ENCODE data around the gene PCDHGA7. TPM values are rescaled to one million over a fixed set of nuclear protein-coding genes. Genes with fewer than 3 reads are reported as not detected.
"Not testable (repeated sequence)": the region's sequence is repeated elsewhere in the genome, so short reads cannot be mapped to it uniquely, and the experiment has no call there.

The PCDHGA7 gene
- total RNA-seq, 4 donors from 2014 or later: 5.1 to 9.8 (median 7.8) TPM

GRCh38 chr5:141397756-141398551, 15.4 kb downstream of the PCDHGA7 start, which contains the start of gene PCDHGB5:
PCDHGB5 (plus strand) TSS chr5:141397947; CDS start chr5:141398128, 181 bp downstream.
- H3K4me1 ChIP-seq; intact Hi-C loops (cut with DNase I); H3K27ac ChIP-seq; H3K9me3 ChIP-seq; H3K36me3 ChIP-seq; H3K27me3 ChIP-seq: not testable (repeated sequence)
- TF ChIP-seq CTCF (IDR thresholded peaks at IDR 0.05): peak in 5 of 6 experiments; percentile 18 to 66 (median 61)
- peak within 1 kb of the TSS in 1 of 3 donors; percentile 13 for H3K4me3 ChIP-seq (replicated peaks in 1 of 3)
- WGBS, 2 donors: 8 to 11% methylated on average over 21 of the region's 43 CpGs
- peak; percentile 57 to 65 for DNase-seq

- Histone ChIP-seq H3K36me3 (no peaks in the 10 kb centered on the region), H3K27me3 (no peaks in the 10 kb centered on the region), H3K4me1 (peaks cover 4 to 7% of the 10 kb centered on the region in 2 donors), H3K4me3 (replicated peaks in 1 of 3) (no peak overlapping the region), H3K27ac (no peak overlapping the region), H3K9me3 (no peaks in the 10 kb centered on the region)
- TF ChIP-seq POLR2A (IDR thresholded peaks at IDR 0.05): no peak
- TF ChIP-seq CTCF (IDR thresholded peaks at IDR 0.05): no peak
- no peak for DNase-seq
- intact Hi-C loops (cut with DNase I): no loop called here
- WGBS, 2 donors: 18 to 22% methylated on average over 15 of the region's 15 CpGs
Measured at GRCh38 chr5:141398608-141399007, 16.1 kb downstream of the PCDHGA7 start.

GRCh38 chr5:141399555-141400258, 17.2 kb downstream of the PCDHGA7 start:
- 16 to 34% methylated on average over 10 to 20 of the region's 61 CpGs for WGBS, 2 donors
- peaks cover 4 to 7% of the 10 kb centered on the region in 2 donors for H3K4me1 ChIP-seq
- intact Hi-C loops (cut with DNase I): no loop called here
- H3K9me3 ChIP-seq: no peaks in the 10 kb centered on the region
- H3K27me3 ChIP-seq: no peaks in the 10 kb centered on the region
- H3K4me3 ChIP-seq (replicated peaks in 1 of 3): no peak overlapping the region
- no peak for DNase-seq
- H3K36me3 ChIP-seq: no peaks in the 10 kb centered on the region
- no peak overlapping the region for H3K27ac ChIP-seq
- TF ChIP-seq POLR2A (IDR thresholded peaks at IDR 0.05) (no peak), CTCF (IDR thresholded peaks at IDR 0.05) (no peak)

GRCh38 chr5:141402553-141403243, 20.2 kb downstream of the PCDHGA7 start, which contains the start of gene PCDHGA9:
PCDHGA9 (plus strand) TSS chr5:141402778; CDS start chr5:141402953, 175 bp downstream.
- intact Hi-C loops (cut with DNase I): no loop called here
- 13 to 16% methylated on average over 27 of the region's 27 CpGs for WGBS, 2 donors
- Histone ChIP-seq H3K27ac (no peak within 1 kb of the TSS), H3K9me3 (no peaks in the 10 kb centered on the region), H3K4me1 (peaks cover 4 to 7% of the 10 kb centered on the region in 2 donors), H3K4me3 (replicated peaks in 1 of 3) (peak within 1 kb of the TSS in 1 of 3 donors; percentile 19), H3K36me3 (no peaks in the 10 kb centered on the region), H3K27me3 (no peaks in the 10 kb centered on the region)
- peak in 1 of 2 donors; percentile 44 for DNase-seq
- TF ChIP-seq POLR2A (IDR thresholded peaks at IDR 0.05): no peak
- TF ChIP-seq CTCF (IDR thresholded peaks at IDR 0.05): peak in 3 of 6 experiments; percentile 20 to 45 (median 35)

All from thyroid gland (tissue), 4 donors.